ENCODE measurements around the gene SKOR1.

The SKOR1 gene

DNA sequence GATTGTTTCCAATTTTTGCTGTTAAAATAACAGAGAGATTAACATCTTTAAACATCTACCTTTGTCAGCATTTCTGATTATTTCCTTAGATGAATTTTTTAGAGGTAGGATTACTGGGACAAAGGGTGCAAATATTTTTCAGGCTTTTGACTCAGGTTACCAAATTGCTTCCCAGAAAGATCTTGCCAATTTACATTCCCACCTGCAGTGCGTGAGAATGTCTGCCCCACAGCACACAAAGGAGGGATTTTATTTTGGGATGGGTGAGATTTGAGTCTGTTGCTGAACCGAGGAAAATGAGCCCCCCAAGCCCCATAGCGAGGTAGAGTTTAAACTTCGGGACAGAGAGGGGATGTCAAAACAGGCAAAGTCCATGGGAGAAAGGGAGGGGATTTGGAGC lies 40.5 kb downstream of the SKOR1 start:
- Histone ChIP-seq H3K9me3 (ENCODE audit: severe bottlenecking) (peaks cover 2% of the 10 kb centered on the region), H3K4me3 (ENCODE audit: low read depth, low read length) (no peak overlapping the region), H3K36me3 (no peaks in the 10 kb centered on the region), H3K27ac (no peak overlapping the region), H3K27me3 (ENCODE audit: insufficient read depth, low read depth, severe bottlenecking) (no peaks in the 10 kb centered on the region)
- TF ChIP-seq CTCF (IDR thresholded peaks at IDR 0.05; ENCODE audit: low read depth, low read length): no peak
- no peak for DNase-seq

GRCh38 chr15:67869701-67870100 lies 44.4 kb downstream of the SKOR1 start:
- H3K4me3 ChIP-seq (ENCODE audit: low read depth, low read length): no peak overlapping the region
- no peak for DNase-seq
- H3K36me3 ChIP-seq: no peaks in the 10 kb centered on the region
- H3K27ac ChIP-seq: no peak overlapping the region
- no peak for TF ChIP-seq CTCF (IDR thresholded peaks at IDR 0.05; ENCODE audit: low read depth, low read length)
- no peaks in the 10 kb centered on the region for H3K27me3 ChIP-seq (ENCODE audit: insufficient read depth, low read depth, severe bottlenecking)
- H3K9me3 ChIP-seq (ENCODE audit: severe bottlenecking): peaks cover 2% of the 10 kb centered on the region

GRCh38 chr15:67870868-67871408 lies 45.6 kb downstream of the SKOR1 start:
- DNase-seq: no peak
- Histone ChIP-seq H3K4me3 (ENCODE audit: low read depth, low read length) (no peak overlapping the region), H3K27me3 (ENCODE audit: insufficient read depth, low read depth, severe bottlenecking) (no peaks in the 10 kb centered on the region), H3K27ac (no peak overlapping the region), H3K9me3 (ENCODE audit: severe bottlenecking) (peaks cover 2% of the 10 kb centered on the region), H3K36me3 (no peaks in the 10 kb centered on the region)
- TF ChIP-seq CTCF (IDR thresholded peaks at IDR 0.05; ENCODE audit: low read depth, low read length): no peak

- no peak for DNase-seq
- Histone ChIP-seq H3K36me3 (no peaks in the 10 kb centered on the region), H3K9me3 (ENCODE audit: severe bottlenecking) (peaks cover 2% of the 10 kb centered on the region), H3K27ac (no peak overlapping the region), H3K27me3 (ENCODE audit: insufficient read depth, low read depth, severe bottlenecking) (no peaks in the 10 kb centered on the region), H3K4me3 (ENCODE audit: low read depth, low read length) (no peak overlapping the region)
- TF ChIP-seq CTCF (IDR thresholded peaks at IDR 0.05; ENCODE audit: low read depth, low read length): no peak
Measured at GRCh38 chr15:67873777-67874176, 48.5 kb downstream of the SKOR1 start.

DNA sequence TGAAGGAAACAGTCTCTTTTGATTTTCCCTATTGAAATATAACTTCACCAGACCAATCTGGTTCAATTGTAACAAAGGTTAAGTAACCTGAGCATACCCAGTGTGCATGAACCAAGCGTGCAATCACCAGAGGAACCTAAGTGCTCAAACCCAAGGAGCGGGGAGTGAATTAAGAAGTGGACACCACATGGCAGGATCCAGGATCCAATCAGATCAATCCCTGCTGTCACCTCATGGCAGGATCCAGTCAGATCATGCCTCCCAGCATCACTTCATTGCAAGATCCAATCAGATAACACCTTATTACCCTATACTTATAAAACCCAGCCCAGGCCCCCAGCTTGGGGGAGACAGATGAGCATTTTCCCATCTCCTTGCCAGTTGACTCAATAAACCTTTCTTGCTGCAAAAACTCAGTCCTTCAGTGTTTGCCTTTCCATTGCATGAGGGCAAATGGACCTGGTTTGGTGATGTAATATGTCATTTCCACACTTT lies 53.5 kb downstream of the SKOR1 start:
- Histone ChIP-seq H3K4me3 (ENCODE audit: low read depth, low read length) (no peak overlapping the region), H3K9me3 (ENCODE audit: severe bottlenecking) (no peaks in the 10 kb centered on the region), H3K27ac (no peak overlapping the region), H3K27me3 (ENCODE audit: insufficient read depth, low read depth, severe bottlenecking) (no peaks in the 10 kb centered on the region), H3K36me3 (no peaks in the 10 kb centered on the region)
- TF ChIP-seq CTCF (IDR thresholded peaks at IDR 0.05; ENCODE audit: low read depth, low read length): no peak
- no peak for DNase-seq
